Ovary (tissue), 9 donors: ENCODE measurements around the gene NUAK1. TPM values are rescaled to one million over a fixed set of nuclear protein-coding genes. Genes with fewer than 3 reads are reported as not detected.

ENCODE experiments used
- DNase-seq, 5 donors: peaks; one replicate each; pipeline ENCODE4 v3.0.0-alpha.2; 2019 to 2020
- H3K27ac ChIP-seq, 2 donors: fragments of 200-600 bp; one replicate each; pipeline versions ENCODE4 v1.5.1 to v1.8.0; 2019 to 2022
- H3K27me3 ChIP-seq: fragments of 200-600 bp; one replicate; pipeline ENCODE4 v1.8.0; 2022
- H3K36me3 ChIP-seq: fragments of 200-600 bp; sonication (generic); one replicate; pipeline ENCODE4 v1.5.1; 2019
- H3K4me1 ChIP-seq: one replicate; pipeline ENCODE4 v1.8.1; 2013; ENCODE audit warnings: mild to moderate bottlenecking, moderate library complexity; ENCODE audit not compliant: insufficient read depth
- H3K4me3 ChIP-seq: fragments of 200-600 bp; sonication (generic); one replicate; pipeline ENCODE4 v1.5.1; 2017
- H3K9me3 ChIP-seq, 2 donors: fragments of 200-600 bp in 1 of 2; sonication (generic) in 1 of 2; one replicate each; pipeline versions ENCODE4 v1.5.1 to v1.8.1; 2013 to 2019; ENCODE audit warnings: mild to moderate bottlenecking in 1 of 2, moderate library complexity in 1 of 2
- EP300 ChIP-seq: sonication (generic); formaldehyde crosslinking; IDR thresholded peaks from one replicate; pipeline ENCODE4 v1.6.1; 2017; ENCODE audit warnings: antibody characterized with exemption
- POLR2A ChIP-seq: fragments of 450-650 bp; IDR thresholded peaks from one replicate; pipeline ENCODE4 v1.6.1; 2017; ENCODE audit warnings: antibody characterized with exemption, mild to moderate bottlenecking, moderate library complexity
- WGBS, 3 donors: extraction: QIAGEN DNeasy Blood & Tissue Kit in 1 of 3; methylation state at CpG; one replicate each; pipeline versions ENCODE4 v1.1.5 to v1.1.7; 2013 to 2017; 5-methylcytosine and 5-hydroxymethylcytosine counted together
- intact Hi-C, 4 donors: fragments of 100-400 bp; cut with DNase I; formaldehyde crosslinking; loops; one replicate each; pipeline versions ENCODE4 v1.11.0 to v1.15.1; 2022 to 2023
- polyA plus RNA-seq, 2 donors: library from polyadenylated mRNA; stranded (reverse); fragments of 200-250 nt in 1 of 2; fragments of 350-450 nt in 1 of 2; fragmentation: Illumina TruSeq in 1 of 2; extraction: RNeasy Lipid Tissue Mini Kit (QIAGEN cat#74804) in 1 of 2; gene quantifications; one replicate each; pipeline ENCODE4 v1.2.3, GENCODE V29; 2013 to 2014
- total RNA-seq, 7 donors: library from RNA; depleted of rRNA in 2 of 7; stranded (reverse); fragments of >200 nt in 2 of 7; fragmentation: NEBNext Ultra II Directional in 3 of 7; extraction: Animal tissue kit (Norgen Biotek cat#: 25700) in 3 of 7; gene quantifications; one replicate each; pipeline versions ENCODE4 v1.1.0 to v1.2.4, GENCODE V29; 2016 to 2023
- TF ChIP-seq, protein P1 (sequence below), 3 donors: fragments of 450-650 bp in 2 of 3; fragments of 200-600 bp in 1 of 3; IDR thresholded peaks; one replicate each; pipeline versions ENCODE4 v1.5.1 to v1.8.0; 2016 to 2022; ENCODE audit warnings: antibody characterized with exemption in 3 of 3, mild to moderate bottlenecking in 1 of 3
- donor health status: DM: no; HTN: no; CAD: no; lungs with moderate emphysema.
- donor health status: DM: no; HTN: no; CAD: no.
- donor health status: Bipolar disorder and iron deficiency.
- donor health status: DM: yes; HTN: yes; CAD: no.
- donor health status: DM: no; HTN: no; CAD: no.
- donor health status: DM: yes; HTN: yes; CAD: no.

Gene NUAK1
- total and polyA plus RNA-seq, 9 donors = 2.8 to 22.2 (median 12.0) TPM

DNA sequence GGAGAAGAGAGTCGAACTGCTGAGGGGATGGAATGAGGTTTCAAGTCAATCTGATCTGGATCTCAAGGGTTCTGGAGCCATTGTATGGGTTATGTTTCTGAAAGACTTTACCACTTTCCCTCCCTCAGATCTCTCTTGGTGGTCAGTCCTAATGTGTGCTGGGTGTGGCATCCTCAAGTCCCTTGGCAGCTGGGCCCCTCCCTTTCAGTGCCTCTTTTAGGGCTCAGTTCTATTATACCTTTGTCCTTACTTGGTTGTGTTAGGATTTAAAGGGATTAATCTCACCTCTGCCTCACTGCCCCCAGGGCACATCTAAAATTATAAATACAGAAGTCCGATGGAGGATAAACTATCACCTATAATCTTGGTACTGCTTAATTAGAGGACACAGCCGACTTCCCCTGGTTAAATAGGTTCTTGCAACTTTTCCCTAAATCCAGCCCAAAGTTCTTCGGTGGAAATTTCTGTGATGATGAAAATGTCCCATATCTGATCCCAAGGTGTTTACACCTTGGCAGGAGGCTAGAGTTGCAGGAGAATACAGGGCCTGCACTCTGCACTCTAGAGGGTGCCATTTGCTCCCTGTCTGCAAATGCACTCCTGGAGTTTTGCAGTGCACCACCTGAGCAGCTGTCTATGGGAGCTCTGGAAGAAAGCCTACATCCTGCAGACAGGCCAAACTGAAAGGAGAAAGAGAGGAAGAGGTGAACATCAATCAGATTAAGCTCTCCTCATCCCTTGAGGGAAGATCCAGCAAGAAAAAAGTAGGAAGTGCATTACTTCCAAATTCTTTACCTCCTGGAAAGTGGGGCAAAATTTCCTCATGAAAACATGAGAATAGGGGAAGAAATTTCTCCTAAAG lies 106.8 kb downstream of the NUAK1 start:
- WGBS, 3 donors = 84 to 94% (median 86%) methylated on average over 4 of the region's 4 CpGs
- TF ChIP-seq, protein P1, sequence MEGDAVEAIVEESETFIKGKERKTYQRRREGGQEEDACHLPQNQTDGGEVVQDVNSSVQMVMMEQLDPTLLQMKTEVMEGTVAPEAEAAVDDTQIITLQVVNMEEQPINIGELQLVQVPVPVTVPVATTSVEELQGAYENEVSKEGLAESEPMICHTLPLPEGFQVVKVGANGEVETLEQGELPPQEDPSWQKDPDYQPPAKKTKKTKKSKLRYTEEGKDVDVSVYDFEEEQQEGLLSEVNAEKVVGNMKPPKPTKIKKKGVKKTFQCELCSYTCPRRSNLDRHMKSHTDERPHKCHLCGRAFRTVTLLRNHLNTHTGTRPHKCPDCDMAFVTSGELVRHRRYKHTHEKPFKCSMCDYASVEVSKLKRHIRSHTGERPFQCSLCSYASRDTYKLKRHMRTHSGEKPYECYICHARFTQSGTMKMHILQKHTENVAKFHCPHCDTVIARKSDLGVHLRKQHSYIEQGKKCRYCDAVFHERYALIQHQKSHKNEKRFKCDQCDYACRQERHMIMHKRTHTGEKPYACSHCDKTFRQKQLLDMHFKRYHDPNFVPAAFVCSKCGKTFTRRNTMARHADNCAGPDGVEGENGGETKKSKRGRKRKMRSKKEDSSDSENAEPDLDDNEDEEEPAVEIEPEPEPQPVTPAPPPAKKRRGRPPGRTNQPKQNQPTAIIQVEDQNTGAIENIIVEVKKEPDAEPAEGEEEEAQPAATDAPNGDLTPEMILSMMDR (IDR thresholded peaks at IDR 0.05) = no peak
- TF ChIP-seq EP300 (no peak), POLR2A (no peak)

GRCh38 chr12:106030210-106031071 lies 108.3 kb downstream of the NUAK1 start:
- Histone ChIP-seq H3K9me3 (no peaks in the 10 kb centered on the region), H3K4me1 (peaks cover 4% of the 10 kb centered on the region), H3K27me3 (no peaks in the 10 kb centered on the region), H3K36me3 (no peaks in the 10 kb centered on the region), H3K27ac (no peak overlapping the region), H3K4me3 (no peak overlapping the region)
- WGBS, 3 donors = 6 to 10% (median 7%) methylated on average over 12 of the region's 12 CpGs
- DNase-seq = no peak
- TF ChIP-seq, protein P1 (IDR thresholded peaks at IDR 0.05) = no peak
- no peak for TF ChIP-seq POLR2A
- no peak for TF ChIP-seq EP300
- intact Hi-C loops = no loop called here

More for the DNA sequence above, 106.8 kb downstream of the NUAK1 start:
- Histone ChIP-seq H3K27me3 (no peaks in the 10 kb centered on the region), H3K9me3 (no peaks in the 10 kb centered on the region), H3K4me1 (peaks cover 4% of the 10 kb centered on the region), H3K27ac (no peak overlapping the region), H3K36me3 (no peaks in the 10 kb centered on the region), H3K4me3 (no peak overlapping the region)
- intact Hi-C loops = no loop called here
- no peak for DNase-seq

- Histone ChIP-seq H3K27ac (no peak overlapping the region), H3K36me3 (no peaks in the 10 kb centered on the region), H3K4me3 (no peak overlapping the region), H3K4me1 (peaks cover 4% of the 10 kb centered on the region), H3K9me3 (no peaks in the 10 kb centered on the region), H3K27me3 (no peaks in the 10 kb centered on the region)
- WGBS, 3 donors = 81 to 87% (median 86%) methylated on average over 1 of the region's 1 CpG
- no peak for DNase-seq
- intact Hi-C loops = loop anchor here in 1 of 4 donors (5.0 kb wide), 1 partner anchor 157 kb away; no protein-coding TSS in a partner anchor
- TF ChIP-seq POLR2A (no peak), EP300 (no peak)
- TF ChIP-seq, protein P1 (IDR thresholded peaks at IDR 0.05) = no peak
Measured at GRCh38 chr12:106029532-106029931, 109.2 kb downstream of the NUAK1 start.

DNA sequence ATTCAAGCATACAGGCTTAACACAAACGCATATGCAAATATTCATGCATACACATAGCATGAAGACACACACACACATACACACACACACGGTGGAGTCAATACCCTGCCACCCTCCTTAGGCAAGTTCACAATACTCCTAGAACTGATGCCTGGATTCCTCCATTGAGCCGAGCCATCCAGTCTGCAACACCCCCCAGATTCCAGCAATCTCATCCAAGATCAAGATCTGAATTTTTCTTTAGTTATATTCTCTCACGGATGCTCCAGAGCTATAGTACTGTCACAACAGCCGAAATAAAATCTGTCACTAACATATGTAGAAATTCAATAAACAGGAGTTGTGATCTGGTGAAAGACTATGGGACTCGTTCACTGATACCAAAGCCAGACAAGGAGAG lies 110.8 kb downstream of the NUAK1 start:
- DNase-seq = no peak
- Histone ChIP-seq H3K4me3 (no peak overlapping the region), H3K27me3 (no peaks in the 10 kb centered on the region), H3K27ac (no peak overlapping the region), H3K9me3 (no peaks in the 10 kb centered on the region), H3K36me3 (no peaks in the 10 kb centered on the region), H3K4me1 (peaks cover 4% of the 10 kb centered on the region)
- intact Hi-C loops = loop anchor here in 1 of 4 donors (5.0 kb wide), 1 partner anchor 156 kb away; no protein-coding TSS in a partner anchor
- no peak for TF ChIP-seq POLR2A
- TF ChIP-seq EP300 = no peak
- TF ChIP-seq, protein P1 (IDR thresholded peaks at IDR 0.05) = no peak
- WGBS, 3 donors = 92 to 94% (median 93%) methylated on average over 6 of the region's 6 CpGs
